ENCODE measurements around the gene NCKAP5L.

GRCh38 chr12:49813131-49813530 lies 15.1 kb downstream of the NCKAP5L start:
- TF ChIP-seq CEBPB (tag; IDR thresholded peaks at IDR 0.05) (no peak), BRF1 (IDR thresholded peaks at IDR 0.05; ENCODE audit: borderline replicate concordance, extremely low read depth, insufficient read length) (no peak), ZFX (CRISPR knock-in tag; IDR thresholded peaks at IDR 0.05) (no peak), TAF1 (IDR thresholded peaks at IDR 0.05; ENCODE audit: control insufficient read depth, extremely low read depth, insufficient read depth, low read length, severe bottlenecking) (no peak), EZH2 (IDR thresholded peaks at IDR 0.05; ENCODE audit: borderline replicate concordance, low read depth, low read length) (no peak)

Data from K562 (cell line).